OCI-LY3 (cell line): Measurements from ENCODE around the gene CMSS1.

Experiments
- CTCF ChIP-seq: fragments of 200-600, 300-600 bp; sonication (generic); IDR thresholded peaks from 2 replicates; pipeline ENCODE4 v1.5.1; 2014; ENCODE audit warnings: antibody characterized with exemption, low read length, low read depth
- EZH2phosphoT487 ChIP-seq: fragments of 200-600 bp; shearing (Covaris generic); IDR thresholded peaks from 2 replicates; pipeline ENCODE4 v1.6.1; 2018; ENCODE audit warnings: antibody characterized with exemption, mixed run types, low read depth

GRCh38 chr3:99902091-99902490, 84.4 kb downstream of the CMSS1 start:
- TF ChIP-seq CTCF (no peak), EZH2phosphoT487 (no peak)
